HEK293T (cell line): Measurements from ENCODE around the gene DUSP9.

Experiments used
- CTCF ChIA-PET: fragments of 350-600 bp; formaldehyde crosslinking; extraction: SDS; loops from one replicate; lab custom pipeline; 2021; ENCODE audit warnings: antibody characterized with exemption, inconsistent platforms; lab: Yijun Ruan, JAX
- POLR2A ChIA-PET: fragments of 350-600 bp; formaldehyde crosslinking; extraction: SDS; loops from one replicate; lab custom pipeline; 2020; ENCODE audit warnings: antibody characterized with exemption, inconsistent platforms; lab: Yijun Ruan, JAX
- DNase-seq: peaks from one replicate; pipeline ENCODE4 v3.0.0; 2012; ENCODE audit warnings: mixed read lengths; ENCODE audit errors: extremely low spot score
- ARNT ChIP-seq: fragments of 450-650 bp; IDR thresholded peaks from 2 replicates; pipeline ENCODE4 v1.6.1; 2017; ENCODE audit warnings: mild to moderate bottlenecking
- BHLHE40 ChIP-seq: fragments of 450-650 bp; IDR thresholded peaks from 2 replicates; pipeline ENCODE4 v1.6.1; 2016; ENCODE audit warnings: mild to moderate bottlenecking, moderate library complexity, borderline replicate concordance
- CTBP1 ChIP-seq: fragments of 450-650 bp; IDR thresholded peaks from 2 replicates; pipeline ENCODE4 v1.6.1; 2016; ENCODE audit warnings: borderline replicate concordance
- ELF4 ChIP-seq: fragments of 450-650 bp; IDR thresholded peaks from 2 replicates; pipeline ENCODE4 v1.6.1; 2017; ENCODE audit warnings: antibody characterized with exemption
- FOXA1 ChIP-seq: fragments of 450-650 bp; IDR thresholded peaks from 2 replicates; pipeline ENCODE4 v1.6.1; 2016; ENCODE audit warnings: mild to moderate bottlenecking
- FOXK2 ChIP-seq: fragments of 450-650 bp; IDR thresholded peaks from 2 replicates; pipeline ENCODE4 v1.6.1; 2016; ENCODE audit warnings: mild to moderate bottlenecking
- FOXM1 ChIP-seq: fragments of 450-650 bp; IDR thresholded peaks from 2 replicates; pipeline ENCODE4 v1.6.1; 2017; ENCODE audit warnings: mild to moderate bottlenecking, borderline replicate concordance
- HDGF ChIP-seq: fragments of 450-650 bp; IDR thresholded peaks from 2 replicates; pipeline ENCODE4 v1.6.1; 2017; ENCODE audit warnings: antibody characterized with exemption, borderline replicate concordance
- L3MBTL2 ChIP-seq: fragments of 450-650 bp; conservative IDR thresholded peaks from 2 replicates; pipeline ENCODE4 v1.6.1; 2016; ENCODE audit warnings: mild to moderate bottlenecking
- LEF1 ChIP-seq: fragments of 450-650 bp; IDR thresholded peaks from 2 replicates; pipeline ENCODE4 v1.6.1; 2017; ENCODE audit warnings: mild to moderate bottlenecking, borderline replicate concordance
- NFRKB ChIP-seq: fragments of 450-650 bp; IDR thresholded peaks from 2 replicates; pipeline ENCODE4 v1.6.1; 2016; ENCODE audit warnings: mild to moderate bottlenecking, moderate library complexity
- SP1 ChIP-seq: fragments of 450-650 bp; IDR thresholded peaks from 2 replicates; pipeline ENCODE4 v1.6.1; 2017
- SUZ12 ChIP-seq: fragments of 450-650 bp; IDR thresholded peaks from 2 replicates; pipeline ENCODE4 v1.6.1; 2016; ENCODE audit warnings: mild to moderate bottlenecking
- TARDBP ChIP-seq: fragments of 450-650 bp; IDR thresholded peaks from 2 replicates; pipeline ENCODE4 v1.6.1; 2016
- ZNF384 ChIP-seq: fragments of 450-650 bp; IDR thresholded peaks from 2 replicates; pipeline ENCODE4 v1.6.1; 2016
- TF ChIP-seq, protein P1 (sequence below): fragments of 450-650 bp; IDR thresholded peaks from 2 replicates; pipeline ENCODE4 v1.6.1; 2016

The DUSP9 gene

DNA sequence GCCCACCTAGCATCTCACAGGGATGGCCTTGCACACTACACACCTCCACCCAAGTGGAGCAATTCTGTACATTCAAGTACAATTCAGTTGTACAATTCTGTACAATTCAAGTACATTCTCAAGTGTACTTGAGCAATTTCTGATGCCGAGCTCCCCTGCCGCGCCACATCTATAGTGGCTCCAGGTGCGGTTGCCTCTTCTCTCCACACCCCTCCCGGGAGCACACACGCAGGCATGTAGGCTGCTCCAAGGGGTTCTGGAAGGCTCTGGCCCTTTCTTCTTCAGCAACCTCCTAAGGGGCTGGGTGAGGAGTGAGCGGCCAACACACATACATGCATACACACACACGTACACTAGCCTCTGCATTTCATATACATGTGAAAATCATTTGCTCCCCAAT is 18.9 kb upstream of the DUSP9 start:
- no peak for DNase-seq
- POLR2A ChIA-PET = no interaction called here
- CTCF ChIA-PET = no interaction called here
- TF ChIP-seq FOXK2 (no peak), TARDBP (no peak), ELF4 (no peak), BHLHE40 (no peak), ARNT (no peak), SP1 (no peak), FOXA1 (no peak), CTBP1 (no peak), NFRKB (no peak), L3MBTL2 (no peak), FOXM1 (no peak), LEF1 (no peak), SUZ12 (no peak), HDGF (no peak), ZNF384 (no peak)
- TF ChIP-seq, protein P1, sequence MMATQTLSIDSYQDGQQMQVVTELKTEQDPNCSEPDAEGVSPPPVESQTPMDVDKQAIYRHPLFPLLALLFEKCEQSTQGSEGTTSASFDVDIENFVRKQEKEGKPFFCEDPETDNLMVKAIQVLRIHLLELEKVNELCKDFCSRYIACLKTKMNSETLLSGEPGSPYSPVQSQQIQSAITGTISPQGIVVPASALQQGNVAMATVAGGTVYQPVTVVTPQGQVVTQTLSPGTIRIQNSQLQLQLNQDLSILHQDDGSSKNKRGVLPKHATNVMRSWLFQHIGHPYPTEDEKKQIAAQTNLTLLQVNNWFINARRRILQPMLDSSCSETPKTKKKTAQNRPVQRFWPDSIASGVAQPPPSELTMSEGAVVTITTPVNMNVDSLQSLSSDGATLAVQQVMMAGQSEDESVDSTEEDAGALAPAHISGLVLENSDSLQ = no peak

DNA sequence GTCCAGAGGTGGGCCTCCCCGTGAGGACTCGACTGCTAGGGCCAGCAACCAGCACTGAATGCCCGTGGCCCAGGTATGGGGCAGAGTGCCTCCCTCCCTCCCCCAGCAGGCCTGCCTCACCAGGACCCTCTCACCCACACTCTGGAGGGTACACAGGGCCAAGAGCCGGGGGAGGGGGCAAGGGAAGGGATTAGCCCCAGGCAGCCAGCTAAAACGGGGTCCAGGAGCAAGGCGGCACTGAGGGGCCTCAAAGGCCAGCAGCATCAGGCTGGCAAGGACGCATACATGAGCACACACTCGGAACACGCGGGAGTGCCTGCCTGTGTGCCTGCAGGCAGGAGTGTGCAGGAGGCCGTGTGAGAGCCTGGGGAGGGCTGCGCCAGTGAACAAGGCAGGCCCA is 18.3 kb upstream of the DUSP9 start:
- CTCF ChIA-PET = no interaction called here
- no peak for DNase-seq
- POLR2A ChIA-PET = no interaction called here
- no peak for TF ChIP-seq HDGF
- no peak for TF ChIP-seq ZNF384
- TF ChIP-seq BHLHE40 = no peak
- TF ChIP-seq, protein P1 = no peak
- no peak for TF ChIP-seq ARNT
- no peak for TF ChIP-seq CTBP1
- no peak for TF ChIP-seq TARDBP
- TF ChIP-seq FOXA1 = no peak
- TF ChIP-seq ELF4 = no peak
- no peak for TF ChIP-seq NFRKB
- TF ChIP-seq L3MBTL2 = no peak
- TF ChIP-seq FOXK2 = no peak
- no peak for TF ChIP-seq FOXM1
- no peak for TF ChIP-seq SUZ12
- no peak for TF ChIP-seq LEF1

DNA sequence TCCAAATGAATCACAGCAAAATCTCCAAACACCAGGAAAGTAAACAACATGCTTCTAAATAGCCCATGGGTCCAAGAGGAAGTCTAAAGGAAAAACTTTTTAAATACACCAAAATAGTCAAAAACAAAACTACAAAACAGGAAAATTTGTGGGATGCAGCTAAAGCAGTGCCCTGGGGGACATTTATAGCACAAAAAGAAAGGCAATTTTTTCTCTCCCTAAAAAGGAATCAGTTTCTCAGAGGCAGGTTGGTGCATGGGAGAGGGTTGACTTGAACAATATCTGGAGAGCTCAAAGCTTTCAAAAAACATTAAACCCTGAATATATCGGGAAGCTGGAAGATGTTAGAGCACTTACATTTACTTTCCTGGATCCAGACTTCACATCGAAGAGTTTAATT is 15.7 kb upstream of the DUSP9 start:
- no peak for TF ChIP-seq TARDBP
- DNase-seq = no peak
- CTCF ChIA-PET = interaction anchor here (0.5 to 3.3 kb wide), 5 partner anchors 14 to 314 kb away, joined by 3 to 14 read pairs (median 6); no protein-coding TSS in a partner anchor
- POLR2A ChIA-PET = interaction anchor here (0.6 kb wide), 1 partner anchor 13 kb away, joined by 3 read pairs; no protein-coding TSS in a partner anchor

DNA sequence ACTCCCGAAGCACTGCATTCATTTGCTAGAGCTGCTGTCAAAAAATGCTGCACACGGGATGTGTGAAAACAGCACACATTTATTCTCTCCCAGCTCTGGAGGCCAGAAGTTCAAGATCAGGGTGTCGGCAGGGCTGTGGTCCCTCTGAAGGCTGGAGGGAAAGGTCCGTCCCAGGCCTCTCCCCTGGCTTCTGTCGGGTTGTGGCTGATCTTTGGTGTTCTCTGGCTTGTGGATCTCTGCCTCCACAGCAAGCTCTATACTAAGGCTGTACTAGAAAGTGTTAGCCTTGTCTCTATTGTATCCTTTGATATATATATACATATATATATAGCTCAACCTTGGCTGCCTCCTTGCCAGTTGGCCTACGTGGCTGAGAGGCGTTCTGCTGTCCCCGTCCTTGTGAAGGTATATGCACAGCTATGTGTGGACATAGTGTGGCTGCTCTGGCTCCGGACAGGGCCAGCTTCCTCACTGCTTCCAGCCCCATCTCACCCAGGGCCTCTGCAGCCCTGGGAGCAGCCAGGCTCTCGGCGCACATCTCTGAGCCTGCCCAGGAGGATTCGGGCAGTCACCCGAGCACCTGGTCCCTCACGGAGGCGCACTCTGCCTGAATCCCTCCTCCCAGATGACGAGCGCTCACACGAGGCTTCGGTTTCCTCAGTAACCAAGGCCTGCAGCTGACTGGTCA is 15.0 kb upstream of the DUSP9 start:
- CTCF ChIA-PET = interaction anchor here (0.5 to 3.3 kb wide), 5 partner anchors 13 to 313 kb away, joined by 3 to 14 read pairs (median 6); no protein-coding TSS in a partner anchor
- DNase-seq = no peak
- no peak for TF ChIP-seq HDGF
- TF ChIP-seq SP1 = no peak
- no peak for TF ChIP-seq L3MBTL2
- no peak for TF ChIP-seq CTBP1
- no peak for TF ChIP-seq ELF4
- no peak for TF ChIP-seq FOXA1
- no peak for TF ChIP-seq ARNT
- TF ChIP-seq, protein P1 = no peak
- no peak for TF ChIP-seq FOXK2
- no peak for TF ChIP-seq BHLHE40
- TF ChIP-seq SUZ12 = no peak
- no peak for TF ChIP-seq ZNF384
- TF ChIP-seq LEF1 = no peak
- TF ChIP-seq NFRKB = no peak
- no peak for TF ChIP-seq TARDBP
- TF ChIP-seq FOXM1 = no peak
- POLR2A ChIA-PET = interaction anchor here (0.6 kb wide), 1 partner anchor 12 kb away, joined by 3 read pairs; no protein-coding TSS in a partner anchor

DNA sequence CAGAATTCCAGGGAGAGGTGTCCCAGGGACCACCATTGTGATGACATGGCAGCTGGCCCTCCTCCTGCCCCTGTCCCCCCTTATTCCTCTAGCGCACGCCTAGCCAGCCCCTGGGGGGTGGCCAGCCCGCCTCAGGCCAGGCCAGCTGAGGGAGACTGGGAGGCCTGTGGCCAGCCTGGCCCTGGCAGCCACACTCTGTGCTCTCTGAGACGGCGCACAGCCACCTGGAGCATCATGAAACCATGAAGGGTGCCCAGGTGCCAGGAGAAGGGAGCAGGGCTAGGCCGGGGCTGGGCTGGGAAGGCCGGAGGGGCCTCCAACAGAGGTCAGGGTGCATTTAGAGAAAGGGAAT is 14.4 kb upstream of the DUSP9 start:
- ChIA-PET POLR2A (no interaction called here), CTCF (interaction anchor here (2.0 to 3.3 kb wide), 2 partner anchors 13 to 36 kb away, joined by 6 to 14 read pairs; no protein-coding TSS in a partner anchor)
- no peak for DNase-seq
- TF ChIP-seq SP1 (no peak), SUZ12 (no peak), FOXM1 (no peak), BHLHE40 (no peak), ZNF384 (no peak), FOXA1 (no peak), FOXK2 (no peak), NFRKB (no peak), TARDBP (no peak), HDGF (no peak), LEF1 (no peak), L3MBTL2 (no peak), ARNT (no peak)
- TF ChIP-seq, protein P1 = no peak
